NCI-H146 (cell line): Measurements from ENCODE around the gene PIEZO1.
"Not testable (repeated sequence)": the region's sequence is repeated elsewhere in the genome, so short reads cannot be mapped to it uniquely, and the experiment has no call there.

ENCODE experiments used
- DNase-seq: peaks from one replicate; lab custom pipeline; 2025; lab: John Stamatoyannopoulos, UW

The PIEZO1 gene

DNA sequence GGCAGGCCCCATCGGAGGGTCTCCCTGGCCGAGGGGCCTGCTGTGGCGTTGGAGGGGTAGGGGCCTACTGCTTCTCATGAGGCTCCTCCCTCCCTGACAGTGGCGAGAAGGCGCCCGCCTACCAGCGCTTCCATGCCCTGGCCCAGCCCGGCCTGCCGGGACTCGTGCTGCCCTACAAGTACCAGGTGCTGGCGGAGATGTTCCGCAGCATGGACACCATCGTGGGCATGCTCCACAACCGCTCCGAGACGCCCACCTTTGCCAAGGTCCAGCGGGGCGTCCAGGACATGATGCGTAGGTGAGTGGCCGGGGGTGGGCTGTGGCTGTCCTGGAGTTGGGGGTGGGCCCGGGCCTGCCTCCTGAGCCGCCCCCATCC lies 20.3 kb upstream of the PIEZO1 start:
- no peak for DNase-seq

DNA sequence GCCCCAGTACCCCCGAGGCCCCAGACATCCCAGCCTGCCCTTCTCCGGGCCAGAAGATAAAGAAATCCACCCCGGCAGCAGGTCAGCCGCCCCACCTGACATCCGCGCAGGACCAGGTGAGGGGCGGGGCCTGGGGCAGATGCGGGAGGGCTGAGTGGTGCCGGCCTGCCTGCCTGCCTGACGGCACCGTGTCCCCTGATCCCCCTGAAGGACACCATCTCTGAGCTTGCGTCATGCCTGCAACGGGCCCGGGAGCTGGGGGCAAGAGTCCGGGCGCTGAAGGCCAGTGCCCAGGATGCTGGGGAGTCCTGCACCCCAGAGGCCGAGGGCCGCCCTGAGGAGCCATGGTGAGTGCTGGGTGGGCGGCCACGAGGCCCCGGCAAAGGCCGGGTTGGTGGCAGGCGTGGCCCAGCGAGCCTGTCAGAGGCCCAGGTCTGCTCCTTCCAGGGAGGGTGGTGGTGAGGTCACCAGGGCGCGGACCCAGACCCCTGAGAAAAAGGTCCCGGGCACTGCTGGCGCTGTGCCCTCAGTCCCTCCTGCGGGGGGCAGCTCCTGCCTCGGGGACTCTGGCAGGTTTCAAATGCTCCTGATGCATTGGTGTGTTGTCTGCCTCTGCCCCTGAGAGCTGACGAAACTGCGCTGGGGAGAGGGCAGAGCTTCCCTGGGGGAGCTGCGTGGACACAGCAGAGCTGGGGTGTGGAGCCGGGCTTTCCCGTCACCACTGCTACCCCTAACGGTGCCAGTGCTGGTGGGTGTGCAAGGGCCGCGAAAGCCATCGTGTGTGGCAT lies 19.7 kb upstream of the PIEZO1 start:
- peak; percentile 70 for DNase-seq

DNA sequence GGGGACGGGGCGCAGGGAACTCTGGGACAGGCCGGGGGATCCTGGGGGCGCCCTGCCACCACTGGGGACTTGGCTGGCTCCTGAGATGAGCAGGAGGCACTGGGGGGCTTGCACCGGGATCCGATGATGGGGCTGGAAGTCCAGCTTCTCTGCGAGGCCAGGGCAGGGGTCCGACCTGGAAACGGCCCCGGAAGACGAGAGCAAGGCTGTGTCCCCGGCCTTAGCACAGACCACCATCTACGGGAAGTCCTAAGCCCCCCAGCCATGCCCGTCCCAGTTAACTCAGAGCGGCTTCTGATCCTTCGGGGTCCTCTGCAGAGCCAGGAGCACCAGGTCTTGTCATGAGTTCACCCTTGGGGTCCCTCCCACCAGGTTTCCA lies 19.1 kb upstream of the PIEZO1 start:
- no peak for DNase-seq

DNA sequence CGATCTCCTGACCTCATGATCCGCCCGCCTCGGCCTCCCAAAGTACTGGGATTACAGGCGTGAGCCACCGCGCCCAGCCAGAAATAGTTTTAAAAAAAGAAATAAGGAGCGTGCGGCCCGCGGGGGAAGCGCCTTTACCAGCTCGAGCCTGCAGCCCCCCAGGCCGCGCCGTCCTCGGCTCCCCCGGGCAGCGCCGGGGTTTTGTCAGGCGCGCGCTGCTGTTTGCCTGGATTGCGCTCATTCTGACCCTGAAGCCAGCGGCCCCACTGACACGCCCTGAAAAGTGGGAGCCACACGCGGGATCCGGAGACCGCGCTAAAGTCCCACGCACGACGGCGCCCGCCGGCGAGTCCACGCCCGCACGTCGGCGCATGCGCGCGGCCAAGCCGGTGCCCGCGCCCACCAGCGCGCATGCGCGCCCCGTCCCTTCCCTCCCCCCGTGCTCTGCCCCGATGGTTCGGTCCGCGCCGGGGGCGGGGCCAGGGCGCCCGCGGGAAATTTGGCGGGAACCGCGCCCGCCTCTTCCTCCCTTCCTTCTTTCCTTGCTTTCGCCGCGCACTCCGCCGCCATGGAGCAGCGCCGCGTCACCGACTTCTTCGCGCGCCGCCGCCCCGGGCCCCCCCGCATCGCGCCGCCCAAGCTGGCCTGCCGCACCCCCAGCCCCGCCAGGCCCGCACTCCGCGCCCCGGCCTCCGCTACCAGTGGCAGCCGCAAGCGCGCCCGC lies 18.4 kb upstream of the PIEZO1 start, which contains the start of gene CDT1:
Gene CDT1 (plus strand): TSS at position 526 of the 724 bp plus-strand sequence. CDS start 43 bp downstream, at position 569.
- peak; percentile 65 for DNase-seq

DNA sequence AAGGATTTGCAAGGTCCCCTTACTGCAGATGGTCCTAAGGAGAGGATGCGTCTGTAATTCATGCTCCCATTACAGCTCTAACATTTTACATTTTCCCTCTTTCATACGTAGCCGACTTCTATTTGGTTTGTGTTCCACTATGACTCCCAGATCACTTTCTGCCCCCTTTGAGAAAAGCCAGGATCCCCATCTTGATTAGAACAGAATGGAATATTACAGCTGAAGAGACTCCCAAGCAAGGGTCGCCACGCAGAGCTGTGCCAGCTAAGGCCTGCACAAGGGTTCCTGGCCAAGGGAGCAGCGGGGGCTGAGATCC lies 15.2 kb upstream of the PIEZO1 start:
- DNase-seq = no peak

DNA sequence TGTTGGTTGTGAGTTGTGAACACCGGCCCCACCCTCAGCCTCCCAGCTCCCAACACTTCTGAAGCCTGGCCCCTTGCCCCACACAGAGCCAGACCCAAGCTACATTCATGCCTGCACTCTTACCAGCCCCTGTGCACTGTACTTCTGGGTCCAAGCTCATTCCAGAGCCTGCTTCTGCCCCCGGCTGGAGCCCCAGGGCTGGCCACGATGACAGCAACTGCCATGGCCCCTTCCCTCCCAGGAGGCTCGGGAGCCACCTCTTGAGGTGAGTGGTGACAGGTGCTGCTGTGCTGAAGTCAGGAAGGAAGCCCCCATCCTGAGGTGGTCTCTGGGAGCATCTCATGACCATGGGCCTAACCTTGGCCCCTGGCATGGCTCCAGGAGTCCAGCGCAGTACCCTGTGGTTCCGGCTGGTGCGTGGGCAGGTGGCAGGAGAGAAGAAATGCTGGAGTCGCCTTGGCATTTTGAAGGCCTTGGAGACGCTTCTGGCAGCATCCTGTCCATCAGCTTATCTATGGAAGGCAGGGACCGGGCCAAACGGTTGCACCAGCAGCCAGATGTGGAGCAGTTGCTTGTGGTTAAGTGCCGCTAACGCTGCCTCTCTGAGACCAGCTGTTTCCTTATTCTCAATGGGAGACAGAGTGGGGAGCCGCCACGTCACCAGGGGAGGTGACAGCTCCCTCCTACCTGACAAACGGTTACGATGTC lies 14.7 kb upstream of the PIEZO1 start:
- DNase-seq = no peak

DNA sequence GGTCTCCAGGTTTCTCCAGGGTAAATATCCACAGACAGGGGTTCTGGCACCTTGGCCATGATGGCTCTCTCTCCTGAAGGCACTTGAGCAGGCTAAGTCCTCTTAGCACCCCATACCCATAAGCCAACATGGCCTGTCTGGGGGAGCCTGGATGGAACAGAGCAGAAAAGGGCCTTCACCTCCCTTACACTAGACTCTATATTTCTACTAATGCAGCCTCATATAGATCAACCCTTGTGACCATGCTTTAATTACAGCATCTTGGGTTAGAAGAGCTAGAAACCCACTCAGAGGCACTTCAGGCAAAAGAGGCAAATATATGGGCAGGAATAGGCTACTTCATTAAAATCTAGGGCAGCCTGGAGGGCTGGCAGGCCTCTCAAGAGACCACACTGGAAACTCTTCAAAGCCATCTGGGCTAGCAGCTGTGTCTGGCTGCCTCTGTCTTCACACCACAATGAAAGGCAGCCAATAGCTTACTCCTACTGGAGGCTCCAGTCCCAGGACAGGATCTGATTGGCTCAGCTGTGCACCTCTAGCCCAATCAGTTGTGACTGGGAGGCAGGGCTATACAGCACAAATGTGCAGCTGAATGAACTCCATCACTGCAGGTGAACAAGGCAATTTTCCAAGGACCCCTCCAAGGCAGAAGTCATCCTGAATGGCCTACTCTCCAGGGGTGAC lies 13.9 kb upstream of the PIEZO1 start:
- no peak for DNase-seq

DNA sequence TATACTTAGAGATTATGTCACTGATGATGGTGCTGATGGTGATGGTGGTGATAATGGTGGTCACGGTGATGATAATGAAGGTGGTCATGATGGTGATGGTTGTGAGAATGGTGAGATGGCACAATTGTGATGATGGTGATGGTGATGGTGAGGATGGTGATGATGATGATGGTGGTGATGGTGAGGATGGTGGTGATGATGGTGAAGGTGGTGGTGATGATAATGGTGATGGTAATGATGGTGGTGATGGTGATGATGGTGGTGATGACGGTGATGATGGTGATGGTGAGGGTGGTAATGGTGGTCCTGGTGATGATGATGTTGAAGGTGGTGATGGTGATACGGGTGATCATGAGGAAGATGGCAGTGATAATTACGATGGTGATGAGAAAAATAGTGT lies 13.1 kb upstream of the PIEZO1 start:
- no peak for DNase-seq

DNA sequence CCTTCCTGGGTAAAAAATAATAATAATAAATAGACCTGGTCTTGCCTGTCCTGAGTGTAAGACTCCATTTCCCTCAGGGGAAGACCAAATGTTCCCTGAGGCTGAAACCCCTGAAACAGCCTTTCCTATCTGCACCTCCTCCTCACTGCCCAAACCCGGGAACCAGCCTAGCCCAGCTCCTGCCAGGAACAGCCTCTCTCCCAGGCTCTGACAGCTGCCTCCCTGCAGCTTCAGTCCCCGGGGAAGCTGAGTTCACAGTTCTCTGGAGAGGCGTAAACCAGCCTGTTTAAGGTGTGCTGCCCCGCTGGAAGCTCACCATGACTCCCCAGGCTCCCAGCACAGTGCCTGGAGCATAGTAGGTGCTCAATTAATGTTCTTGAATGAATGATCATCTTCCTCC lies 11.3 kb upstream of the PIEZO1 start:
- DNase-seq = no peak

DNA sequence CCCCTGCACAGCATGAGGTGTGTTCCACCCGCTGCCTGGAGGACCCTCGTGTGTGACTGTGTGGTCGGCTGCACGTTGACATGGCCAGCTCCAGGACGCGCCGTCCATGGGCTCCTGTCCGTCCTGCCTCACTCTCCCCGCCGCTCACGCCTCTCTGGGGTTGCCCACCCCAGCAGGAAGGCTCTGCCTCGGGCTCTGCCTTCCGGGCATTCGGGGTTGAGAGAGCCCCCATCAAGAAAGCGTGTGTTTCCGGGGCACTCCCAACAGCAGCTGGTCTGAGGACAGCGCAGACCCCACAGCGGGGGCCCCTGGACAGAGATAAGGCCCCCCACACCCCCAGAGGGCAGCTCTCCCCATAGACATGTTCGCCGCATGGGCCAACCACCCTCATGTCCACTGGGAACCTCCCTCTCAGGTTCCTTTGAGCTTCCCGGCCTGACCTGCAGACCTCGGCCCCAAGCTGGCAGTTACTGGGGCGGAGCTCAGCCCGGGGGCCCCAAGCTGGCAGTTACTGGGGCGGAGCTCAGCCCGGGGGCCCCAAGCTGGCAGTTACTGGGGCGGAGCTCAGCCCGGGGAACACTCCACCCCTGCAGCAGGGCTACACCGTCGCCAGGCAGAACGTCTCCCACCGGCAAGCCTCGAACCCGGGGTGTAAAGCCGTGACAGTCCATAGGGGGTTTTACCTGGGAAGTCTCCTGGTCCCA lies 8.4 kb upstream of the PIEZO1 start:
- no peak for DNase-seq

DNA sequence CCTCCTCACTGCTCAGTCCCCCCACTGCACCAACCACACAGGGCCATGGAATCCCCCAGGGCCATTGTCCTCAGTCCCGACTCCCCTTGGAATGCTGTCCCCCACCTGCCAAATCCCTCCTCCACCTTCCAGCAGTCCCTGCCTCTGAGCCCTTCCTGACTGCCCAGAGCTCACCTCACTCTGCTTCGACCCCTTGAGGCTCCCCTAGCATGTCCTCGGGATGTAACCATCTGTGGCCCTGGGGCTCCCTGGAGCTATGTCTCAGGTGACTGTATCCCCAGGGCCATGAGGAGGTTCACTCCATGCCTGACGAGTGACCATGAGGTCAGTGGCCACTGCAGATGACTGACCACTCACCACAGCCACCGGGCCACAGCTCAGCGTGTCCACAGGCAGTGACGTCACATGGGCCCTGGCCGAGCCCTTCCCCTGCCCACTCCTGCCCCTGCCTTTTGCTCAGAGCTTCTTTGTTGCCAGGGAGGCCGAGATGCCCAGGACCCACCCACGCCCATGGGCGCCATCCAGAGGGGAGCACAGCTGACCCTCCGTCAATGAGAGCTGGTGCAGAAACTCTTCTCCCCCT lies 7.7 kb upstream of the PIEZO1 start:
- DNase-seq = no peak

DNA sequence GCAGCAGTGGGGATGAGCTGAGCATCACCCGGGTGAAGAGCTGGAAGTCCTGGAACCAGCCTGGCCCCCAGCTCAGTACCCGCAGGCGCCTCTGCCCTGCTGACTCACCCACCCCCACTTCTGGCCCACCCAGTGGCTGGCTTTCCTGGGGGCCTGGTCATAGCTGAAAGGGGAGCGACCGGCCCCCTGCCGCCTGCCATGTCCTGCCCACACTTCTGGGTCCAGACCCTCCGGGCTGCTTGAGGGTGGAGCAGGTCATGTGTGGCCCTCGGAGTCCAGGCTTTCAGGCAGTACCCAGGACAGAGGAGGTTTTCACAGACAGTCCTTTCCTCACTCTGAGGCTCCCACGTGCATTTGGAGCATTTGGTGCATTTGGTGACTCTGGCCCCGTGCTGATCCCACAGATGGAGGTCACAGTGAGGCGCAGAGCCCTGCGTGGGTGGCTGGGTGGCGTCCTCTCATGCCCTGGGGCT lies 7.1 kb upstream of the PIEZO1 start:
- no peak for DNase-seq

DNA sequence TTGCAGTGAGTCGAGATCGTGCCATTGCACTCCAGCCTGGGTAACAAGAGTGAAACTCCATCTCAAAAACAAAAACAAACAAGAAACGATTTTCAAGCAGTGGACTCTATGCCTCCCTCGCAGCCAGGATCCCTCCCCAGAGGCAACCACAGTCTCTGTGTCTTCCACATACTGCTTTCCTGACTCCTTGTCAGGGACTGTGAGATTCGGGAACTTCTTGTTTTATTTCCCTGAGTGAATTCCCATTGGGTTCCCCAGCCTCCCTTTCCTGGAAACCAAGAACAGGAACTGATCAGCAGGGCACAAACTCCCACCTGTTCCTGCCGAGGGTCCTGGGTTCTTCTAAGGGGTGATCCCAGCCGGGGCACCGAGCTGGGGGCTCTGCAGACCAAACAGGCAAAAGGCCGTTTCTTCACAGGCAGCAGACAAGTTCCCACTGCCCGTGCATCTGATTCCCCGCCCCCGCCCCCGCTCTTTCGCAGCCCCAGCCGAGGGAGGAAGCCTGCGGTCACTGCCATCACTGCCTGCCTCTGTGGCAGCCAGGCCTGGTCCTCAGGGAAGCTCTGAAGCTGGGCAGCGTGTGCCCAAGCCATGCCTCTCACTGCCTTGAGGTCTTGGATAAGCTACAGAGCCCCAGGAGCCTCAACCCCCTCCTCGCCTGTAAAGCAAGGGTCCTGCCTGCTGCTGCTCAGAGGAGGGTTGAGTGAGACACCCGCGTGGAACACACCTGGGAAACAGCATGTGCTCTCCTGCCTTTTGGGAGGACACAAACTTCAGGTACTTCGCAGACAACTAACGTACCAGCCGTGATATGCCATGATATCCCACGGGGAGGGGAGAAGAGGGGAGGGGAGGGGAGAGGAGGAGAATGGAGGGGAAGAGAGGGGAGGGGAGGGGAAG lies 5.5 kb upstream of the PIEZO1 start:
- no peak for DNase-seq

DNA sequence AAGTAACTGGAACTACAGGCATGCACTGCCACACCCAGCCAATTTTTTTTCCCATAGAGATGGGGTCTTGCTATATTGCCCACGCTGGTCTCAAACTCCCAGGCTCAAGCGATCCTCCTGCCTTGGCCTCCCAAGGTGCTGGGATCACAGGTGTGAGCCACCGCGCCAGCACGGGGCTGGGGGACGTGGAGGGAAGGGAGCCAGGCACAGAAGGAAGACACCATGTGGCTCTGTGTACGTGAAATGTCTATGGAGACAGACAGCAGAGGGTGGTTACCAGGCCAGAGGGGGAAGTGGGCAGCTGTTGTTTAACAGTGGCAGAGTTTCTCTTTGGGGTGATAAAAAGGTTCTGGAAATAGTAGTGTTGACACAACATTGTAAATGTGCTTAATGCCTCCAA lies 4.6 kb upstream of the PIEZO1 start:
- DNase-seq = no peak

DNA sequence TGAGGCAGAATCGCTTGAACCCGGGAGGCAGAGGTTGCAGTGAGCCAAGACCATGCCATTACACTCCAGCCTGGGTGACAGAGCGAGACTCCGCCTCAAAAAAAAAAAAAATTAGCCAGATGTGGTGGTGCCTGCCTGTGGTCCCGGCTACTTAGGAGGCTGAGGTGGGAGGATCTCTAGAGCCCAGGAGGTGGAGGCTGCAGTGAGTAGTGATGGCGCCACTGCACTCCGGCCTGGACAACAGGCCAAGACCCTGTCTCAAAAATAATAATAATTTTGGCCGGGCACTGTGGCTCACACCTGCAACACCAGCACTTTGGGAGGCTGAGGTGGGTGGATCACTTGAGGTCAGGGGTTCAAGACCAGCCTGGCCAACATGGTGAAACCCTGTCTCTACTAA lies 3.7 kb upstream of the PIEZO1 start:
- DNase-seq = not testable (repeated sequence)

DNA sequence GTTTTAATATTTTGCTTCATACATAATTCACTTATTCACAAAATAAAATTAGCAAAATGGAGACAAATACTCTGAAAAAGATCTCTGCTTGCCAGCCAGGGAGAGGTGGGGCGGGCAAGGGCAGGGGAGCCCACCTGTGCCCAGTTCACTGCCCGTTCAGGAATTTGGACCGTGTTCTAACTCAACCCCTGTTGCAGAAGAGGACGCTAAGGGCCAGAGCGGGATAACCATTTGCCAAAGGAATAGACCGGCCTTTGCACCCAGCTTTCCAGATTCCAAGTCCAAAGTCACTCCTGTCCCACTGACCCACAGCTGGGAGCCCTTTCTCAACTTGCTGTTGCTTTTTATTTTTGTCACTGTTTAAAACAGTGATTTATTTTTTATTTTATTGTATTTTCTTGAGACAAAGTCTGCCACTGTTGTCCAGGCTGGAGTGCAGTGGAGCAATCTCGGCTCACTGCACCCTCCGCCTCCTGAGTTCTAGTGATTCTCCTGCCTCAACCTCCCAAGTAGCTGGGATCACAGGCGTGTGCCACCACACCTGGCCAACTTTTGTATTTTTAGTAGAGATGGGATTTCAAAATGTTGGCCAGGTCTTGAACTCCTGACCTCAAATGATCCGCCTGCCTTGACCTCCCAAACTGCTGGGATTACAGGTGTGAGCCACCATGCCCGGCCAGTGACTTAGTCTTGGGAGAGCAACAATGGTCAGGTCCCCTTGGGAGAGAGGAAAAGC lies 2.7 kb upstream of the PIEZO1 start:
- DNase-seq = no peak

DNA sequence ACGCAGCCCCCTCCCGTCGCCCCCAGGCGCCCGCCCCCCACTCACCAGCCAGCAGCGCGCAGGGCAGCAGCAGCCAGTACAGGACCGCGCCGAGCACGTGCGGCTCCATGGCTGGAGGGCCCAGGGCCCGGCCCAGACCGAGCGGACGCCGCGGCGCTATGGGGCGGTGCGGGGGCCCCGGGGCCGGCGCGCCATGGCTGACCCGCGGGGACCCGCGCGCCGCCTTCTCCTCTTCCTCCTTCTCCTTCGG lies 239 bp downstream of the PIEZO1 start:
- no peak for DNase-seq

DNA sequence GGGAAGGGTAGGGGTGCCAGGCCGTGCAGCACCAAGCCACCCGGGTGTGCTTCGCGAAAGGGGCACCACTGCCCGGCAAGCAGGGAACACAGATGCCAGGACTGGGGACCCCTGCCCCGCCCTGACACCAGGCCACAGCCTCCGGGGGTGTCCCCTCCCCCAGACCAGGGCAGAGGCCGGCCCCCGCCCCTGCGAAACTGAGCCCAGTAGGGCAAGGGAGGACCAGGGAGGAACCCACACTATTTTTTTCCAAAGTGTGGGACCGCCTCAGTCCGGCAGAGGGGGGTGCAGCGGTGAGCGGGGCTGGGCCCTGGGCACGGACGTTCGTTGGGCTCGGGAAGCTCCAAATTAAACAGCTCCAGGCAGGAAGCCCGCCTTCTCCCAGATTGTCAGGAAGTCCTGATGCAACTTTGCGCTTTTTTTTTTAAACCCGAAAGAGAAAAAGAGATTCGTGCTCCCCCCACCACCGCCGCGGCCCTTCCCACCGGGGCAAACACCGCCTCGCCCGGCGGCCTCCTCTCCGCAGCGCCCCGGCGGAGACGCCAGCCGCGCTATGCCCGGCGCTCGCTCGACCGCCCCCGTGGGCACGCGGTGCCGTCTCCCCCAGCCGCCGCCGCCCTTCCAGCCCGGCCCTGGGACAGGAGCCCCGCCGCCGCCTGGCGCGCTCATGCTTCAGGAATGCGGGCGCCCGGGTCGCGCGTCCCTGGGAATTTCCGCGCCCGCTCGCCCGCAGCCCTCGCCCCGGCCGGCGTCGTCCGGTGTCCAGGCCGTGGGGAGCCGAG lies 755 bp downstream of the PIEZO1 start:
- DNase-seq = no peak

DNA sequence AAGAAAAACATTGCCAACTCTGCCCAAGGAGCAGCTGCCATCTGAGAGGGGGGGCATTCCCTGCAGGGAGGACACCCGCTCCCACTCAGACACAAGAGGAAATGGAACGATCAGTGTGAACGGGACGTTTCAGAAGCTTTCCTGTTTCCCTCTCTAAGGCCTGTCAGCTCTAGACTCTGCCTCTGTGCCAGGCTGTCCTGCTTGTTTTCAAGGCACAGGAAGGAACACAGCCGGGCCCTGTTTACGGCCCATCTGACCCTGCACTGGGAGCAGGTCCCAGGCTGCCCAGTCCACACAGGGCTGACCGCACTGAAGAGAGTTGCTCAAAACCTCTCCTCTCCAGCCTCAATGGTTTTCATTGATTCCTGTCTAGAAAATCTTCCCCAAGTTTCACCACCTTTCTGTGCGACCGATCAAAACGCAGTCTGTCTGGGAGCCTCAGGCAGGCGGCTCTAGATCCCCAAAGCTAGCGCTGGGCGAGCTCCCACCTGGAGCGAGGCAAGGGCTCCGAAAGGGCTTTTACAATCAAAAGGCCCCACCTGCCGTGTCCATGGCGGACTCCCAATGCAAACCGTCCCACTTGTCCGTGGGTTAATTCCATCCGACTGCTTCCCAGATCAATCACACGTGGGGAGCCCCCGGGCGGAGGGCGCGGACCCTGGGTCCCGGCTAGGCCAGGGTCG lies 1.5 kb downstream of the PIEZO1 start:
- no peak for DNase-seq
